HEK293T (cell line): Measurements from ENCODE around the gene PLS1.

Experiments used
- CTCF ChIA-PET: fragments of 350-600 bp; formaldehyde crosslinking; extraction: SDS; loops from one replicate; lab custom pipeline; 2021; ENCODE audit warnings: antibody characterized with exemption, inconsistent platforms; lab: Yijun Ruan, JAX
- POLR2A ChIA-PET: fragments of 350-600 bp; formaldehyde crosslinking; extraction: SDS; loops from one replicate; lab custom pipeline; 2020; ENCODE audit warnings: antibody characterized with exemption, inconsistent platforms; lab: Yijun Ruan, JAX
- DNase-seq: peaks from one replicate; pipeline ENCODE4 v3.0.0; 2012; ENCODE audit warnings: mixed read lengths; ENCODE audit errors: extremely low spot score
- ARNT ChIP-seq: fragments of 450-650 bp; IDR thresholded peaks from 2 replicates; pipeline ENCODE4 v1.6.1; 2017; ENCODE audit warnings: mild to moderate bottlenecking
- BHLHE40 ChIP-seq: fragments of 450-650 bp; IDR thresholded peaks from 2 replicates; pipeline ENCODE4 v1.6.1; 2016; ENCODE audit warnings: mild to moderate bottlenecking, moderate library complexity, borderline replicate concordance
- CTBP1 ChIP-seq: fragments of 450-650 bp; IDR thresholded peaks from 2 replicates; pipeline ENCODE4 v1.6.1; 2016; ENCODE audit warnings: borderline replicate concordance
- ELF4 ChIP-seq: fragments of 450-650 bp; IDR thresholded peaks from 2 replicates; pipeline ENCODE4 v1.6.1; 2017; ENCODE audit warnings: antibody characterized with exemption
- FOXA1 ChIP-seq: fragments of 450-650 bp; IDR thresholded peaks from 2 replicates; pipeline ENCODE4 v1.6.1; 2016; ENCODE audit warnings: mild to moderate bottlenecking
- FOXK2 ChIP-seq: fragments of 450-650 bp; IDR thresholded peaks from 2 replicates; pipeline ENCODE4 v1.6.1; 2016; ENCODE audit warnings: mild to moderate bottlenecking
- FOXM1 ChIP-seq: fragments of 450-650 bp; IDR thresholded peaks from 2 replicates; pipeline ENCODE4 v1.6.1; 2017; ENCODE audit warnings: mild to moderate bottlenecking, borderline replicate concordance
- HDGF ChIP-seq: fragments of 450-650 bp; IDR thresholded peaks from 2 replicates; pipeline ENCODE4 v1.6.1; 2017; ENCODE audit warnings: antibody characterized with exemption, borderline replicate concordance
- L3MBTL2 ChIP-seq: fragments of 450-650 bp; conservative IDR thresholded peaks from 2 replicates; pipeline ENCODE4 v1.6.1; 2016; ENCODE audit warnings: mild to moderate bottlenecking
- LEF1 ChIP-seq: fragments of 450-650 bp; IDR thresholded peaks from 2 replicates; pipeline ENCODE4 v1.6.1; 2017; ENCODE audit warnings: mild to moderate bottlenecking, borderline replicate concordance
- NFRKB ChIP-seq: fragments of 450-650 bp; IDR thresholded peaks from 2 replicates; pipeline ENCODE4 v1.6.1; 2016; ENCODE audit warnings: mild to moderate bottlenecking, moderate library complexity
- PKNOX1 ChIP-seq: fragments of 450-650 bp; IDR thresholded peaks from 2 replicates; pipeline ENCODE4 v1.6.1; 2016
- SP1 ChIP-seq: fragments of 450-650 bp; IDR thresholded peaks from 2 replicates; pipeline ENCODE4 v1.6.1; 2017
- SUZ12 ChIP-seq: fragments of 450-650 bp; IDR thresholded peaks from 2 replicates; pipeline ENCODE4 v1.6.1; 2016; ENCODE audit warnings: mild to moderate bottlenecking
- TARDBP ChIP-seq: fragments of 450-650 bp; IDR thresholded peaks from 2 replicates; pipeline ENCODE4 v1.6.1; 2016
- ZNF384 ChIP-seq: fragments of 450-650 bp; IDR thresholded peaks from 2 replicates; pipeline ENCODE4 v1.6.1; 2016

PLS1 gene

GRCh38 chr3:142615171-142615570 is 19.0 kb downstream of the PLS1 start:
- DNase-seq, result no peak
- ChIA-PET CTCF (interaction anchor here (1.0 kb wide), 1 partner anchor 10 kb away, joined by 5 read pairs; no protein-coding TSS in a partner anchor), POLR2A (interaction anchor here (0.6 kb wide), 1 partner anchor 19 kb away, joined by 3 read pairs; the partner anchor contains the start of gene PLS1)
- TF ChIP-seq BHLHE40 (no peak), ELF4 (no peak), NFRKB (no peak), CTBP1 (no peak), PKNOX1 (no peak), FOXA1 (no peak), LEF1 (no peak), L3MBTL2 (no peak), SUZ12 (no peak), TARDBP (no peak), HDGF (no peak), ZNF384 (no peak), FOXK2 (no peak), FOXM1 (no peak), ARNT (no peak), SP1 (no peak)

GRCh38 chr3:142618917-142619461 is 22.8 kb downstream of the PLS1 start:
- POLR2A ChIA-PET, result no interaction called here
- TF ChIP-seq SP1 (no peak), LEF1 (no peak), CTBP1 (no peak), TARDBP (no peak), FOXA1 (no peak), HDGF (no peak), FOXM1 (no peak), L3MBTL2 (no peak)
- DNase-seq, result no peak
- CTCF ChIA-PET, result no interaction called here

GRCh38 chr3:142622405-142622804 is 26.2 kb downstream of the PLS1 start:
- TF ChIP-seq FOXA1 (no peak), HDGF (no peak), TARDBP (no peak), CTBP1 (no peak), SP1 (no peak), SUZ12 (no peak)
- POLR2A ChIA-PET, result no interaction called here
- CTCF ChIA-PET, result interaction anchor here (0.6 kb wide), 1 partner anchor 235 kb away, joined by 3 read pairs; no protein-coding TSS in a partner anchor
- DNase-seq, result no peak

- no peak for DNase-seq
- CTCF ChIA-PET, result interaction anchor here (0.6 kb wide), 1 partner anchor 234 kb away, joined by 3 read pairs; no protein-coding TSS in a partner anchor
- POLR2A ChIA-PET, result no interaction called here
- TF ChIP-seq TARDBP, result no peak
- no peak for TF ChIP-seq LEF1
- TF ChIP-seq CTBP1, result no peak
- TF ChIP-seq BHLHE40, result no peak
- no peak for TF ChIP-seq FOXA1
- no peak for TF ChIP-seq ARNT
- no peak for TF ChIP-seq FOXK2
Observed at GRCh38 chr3:142623194-142623593, 27.0 kb downstream of the PLS1 start.

GRCh38 chr3:142624341-142625152 is 28.4 kb downstream of the PLS1 start:
- ChIA-PET CTCF (interaction anchor here (0.6 to 1.6 kb wide), 4 partner anchors 9 to 373 kb away, joined by 3 to 5 read pairs (median 3); no protein-coding TSS in a partner anchor), POLR2A (interaction anchor here (1.2 kb wide), 1 partner anchor 15 kb away, joined by 4 read pairs; no protein-coding TSS in a partner anchor)
- TF ChIP-seq SUZ12 (no peak), NFRKB (no peak), HDGF (no peak), CTBP1 (no peak), BHLHE40 (no peak), ELF4 (no peak), FOXA1 (no peak), FOXM1 (no peak), FOXK2 (no peak), PKNOX1 (no peak), LEF1 (no peak)
- DNase-seq, result no peak

GRCh38 chr3:142625153-142625440 is 28.9 kb downstream of the PLS1 start:
- ChIA-PET CTCF (interaction anchor here (1.0 to 1.6 kb wide), 3 partner anchors 10 to 372 kb away, joined by 3 to 5 read pairs (median 3); no protein-coding TSS in a partner anchor), POLR2A (interaction anchor here (1.2 kb wide), 1 partner anchor 16 kb away, joined by 4 read pairs; no protein-coding TSS in a partner anchor)
- TF ChIP-seq FOXK2 (no peak), ARNT (no peak), TARDBP (no peak), NFRKB (no peak), L3MBTL2 (no peak), HDGF (no peak), SP1 (no peak), PKNOX1 (no peak), FOXM1 (no peak), ZNF384 (no peak), LEF1 (no peak)
- no peak for DNase-seq
